A673 (cell line): ENCODE data around the gene IL37. TPM values are rescaled to one million over a fixed set of nuclear protein-coding genes. Genes with fewer than 3 reads are reported as not detected.
"Not testable (repeated sequence)": the region's sequence is repeated elsewhere in the genome, so short reads cannot be mapped to it uniquely, and the experiment has no call there.

Experiments
- BruUV-seq: library from RNA; stranded (reverse); fragments of 400-500 nt; replicated peaks from 2 replicates; lab custom pipeline; 2021; lab: Mats Ljungman, UMichigan
- CTCF ChIA-PET: fragments of 300-600 bp; sonication (Branson Sonifier 250); formaldehyde crosslinking; loops from one replicate; lab custom pipeline; 2022; ENCODE audit warnings: antibody characterized with exemption; lab: Charles Lee
- POLR2A ChIA-PET: fragments of 300-600 bp; sonication (Branson Sonifier 250); formaldehyde crosslinking; loops from one replicate; lab custom pipeline; 2022; ENCODE audit warnings: antibody characterized with exemption; ENCODE audit not compliant: low non-redundant PET; lab: Charles Lee
- DNase-seq: peaks from one replicate; pipeline ENCODE4 v3.0.0-alpha.2; 2015; ENCODE audit warnings: low spot score
- H3K27ac ChIP-seq: fragments of 200-600 bp; sonication (generic); 2 replicates; pipeline ENCODE4 v1.5.1; 2016; ENCODE audit warnings: mixed run types, low read depth, mild to moderate bottlenecking, mixed read lengths, antibody characterized with exemption, low read length; ENCODE audit not compliant: poor library complexity, severe bottlenecking
- H3K27me3 ChIP-seq: fragments of 200-600 bp; sonication (generic); replicated peaks from 2 replicates; pipeline ENCODE4 v1.6.1; 2017; ENCODE audit warnings: mixed run types, low read depth, mild to moderate bottlenecking, mixed read lengths, antibody characterized with exemption, low read length; ENCODE audit not compliant: insufficient read depth, poor library complexity
- H3K36me3 ChIP-seq: fragments of 200-600 bp; sonication (generic); 2 replicates; pipeline ENCODE4 v1.6.1; 2016; ENCODE audit warnings: mixed run types, mild to moderate bottlenecking, mixed read lengths, antibody characterized with exemption, low read length; ENCODE audit not compliant: insufficient read depth, poor library complexity, severe bottlenecking
- H3K4me1 ChIP-seq: fragments of 200-600 bp; sonication (generic); 2 replicates; pipeline ENCODE4 v1.6.1; 2017; ENCODE audit warnings: mixed run types, mild to moderate bottlenecking, mixed read lengths, antibody characterized with exemption, low read length; ENCODE audit not compliant: insufficient read depth, poor library complexity, severe bottlenecking
- H3K4me3 ChIP-seq: fragments of 200-600 bp; sonication (generic); 2 replicates; pipeline ENCODE4 v1.5.1; 2016; ENCODE audit warnings: low read depth, mixed run types, mild to moderate bottlenecking, mixed read lengths, low read length; ENCODE audit not compliant: poor library complexity, severe bottlenecking
- H3K9me3 ChIP-seq: fragments of 200-600 bp; sonication (generic); 2 replicates; pipeline ENCODE4 v1.6.1; 2016; ENCODE audit warnings: mixed run types, low read depth, mild to moderate bottlenecking, mixed read lengths, antibody characterized with exemption, low read length; ENCODE audit not compliant: poor library complexity, severe bottlenecking
- CTCF ChIP-seq: fragments of 300-800, 200-600 bp; sonication (generic); conservative IDR thresholded peaks from 2 replicates; pipeline ENCODE4 v1.5.1; 2017; ENCODE audit warnings: low read depth, mild to moderate bottlenecking, antibody characterized with exemption, low read length, moderate library complexity, mixed read lengths
- EZH2 ChIP-seq: fragments of 200-600 bp; sonication (generic); IDR thresholded peaks from 2 replicates; pipeline ENCODE4 v1.6.1; 2017; ENCODE audit warnings: borderline replicate concordance, low read depth, mild to moderate bottlenecking, mixed read lengths, antibody characterized with exemption, low read length; ENCODE audit not compliant: poor library complexity, severe bottlenecking
- intact Hi-C: fragments of 100-400 bp; cut with micrococcal nuclease; formaldehyde crosslinking; loops from one replicate; pipeline ENCODE4 v1.10.0; 2022; ENCODE audit not compliant: unreplicated experiment
- total RNA-seq: library from RNA; stranded (reverse); gene quantifications from 2 replicates; pipeline ENCODE4 v1.2.3, GENCODE V29; 2021

IL37 gene
- total RNA-seq, 1 experiment from 2014 or later, result not detected

- TF ChIP-seq CTCF (no peak), EZH2 (no peak)
- no peaks in the 10 kb centered on the region for H3K9me3 ChIP-seq
- H3K4me3 ChIP-seq, result no peak overlapping the region
- ChIA-PET POLR2A (no interaction called here), CTCF (no interaction called here)
- no peaks in the 10 kb centered on the region for H3K27me3 ChIP-seq
- BruUV-seq, result no TSS peak
- no peaks in the 10 kb centered on the region for H3K4me1 ChIP-seq
- H3K27ac ChIP-seq, result no peak overlapping the region
- intact Hi-C loops, result no loop called here
- H3K36me3 ChIP-seq, result no peaks in the 10 kb centered on the region
- DNase-seq, result no peak
Measured at GRCh38 chr2:112904883-112905282, 6.1 kb upstream of the IL37 start.

- no peak for DNase-seq
- Histone ChIP-seq H3K27ac (no peak overlapping the region), H3K36me3 (no peaks in the 10 kb centered on the region), H3K27me3 (no peaks in the 10 kb centered on the region), H3K9me3 (no peaks in the 10 kb centered on the region), H3K4me3 (no peak overlapping the region), H3K4me1 (no peaks in the 10 kb centered on the region)
- ChIA-PET POLR2A (no interaction called here), CTCF (interaction anchor here (0.7 kb wide), 1 partner anchor 63 kb away, joined by 3 read pairs; no protein-coding TSS in a partner anchor)
- TF ChIP-seq EZH2, result no peak
- no peak for TF ChIP-seq CTCF
- intact Hi-C loops, result no loop called here
- BruUV-seq, result no TSS peak
Measured at GRCh38 chr2:112906276-112906675, 4.7 kb upstream of the IL37 start.

GRCh38 chr2:112907001-112907949 is 3.7 kb upstream of the IL37 start:
- no peak for DNase-seq
- TF ChIP-seq CTCF, result no peak
- no peak for TF ChIP-seq EZH2
- ChIA-PET POLR2A (no interaction called here), CTCF (no interaction called here)
- no peak overlapping the region for H3K4me3 ChIP-seq
- no peak overlapping the region for H3K27ac ChIP-seq
- intact Hi-C loops, result no loop called here
- no peaks in the 10 kb centered on the region for H3K9me3 ChIP-seq
- no peaks in the 10 kb centered on the region for H3K27me3 ChIP-seq
- no TSS peak for BruUV-seq
- H3K36me3 ChIP-seq, result no peaks in the 10 kb centered on the region
- no peaks in the 10 kb centered on the region for H3K4me1 ChIP-seq

GRCh38 chr2:112908559-112908958 is 2.4 kb upstream of the IL37 start:
- H3K4me1 ChIP-seq, DNase-seq, H3K4me3 ChIP-seq, H3K9me3 ChIP-seq, H3K27me3 ChIP-seq, H3K27ac ChIP-seq, H3K36me3 ChIP-seq, CTCF ChIA-PET, intact Hi-C loops, POLR2A ChIA-PET, BruUV-seq: not testable (repeated sequence)
